Neutrophil (primary cell): ENCODE measurements around the gene CELF2.

ENCODE experiments used
- H3K27ac ChIP-seq: fragments of 200-600 bp; sonication (generic); 2 replicates; pipeline ENCODE4 v1.5.1; 2016; ENCODE audit warnings: mild to moderate bottlenecking, moderate library complexity
- H3K27me3 ChIP-seq: fragments of 200-600 bp; sonication (generic); 2 replicates; pipeline ENCODE4 v1.6.0; 2016; ENCODE audit warnings: mild to moderate bottlenecking
- H3K36me3 ChIP-seq: fragments of 200-600 bp; sonication (generic); 2 replicates; pipeline ENCODE4 v1.5.1; 2017
- H3K4me1 ChIP-seq, 2 experiments: fragments of 200-600 bp in 1 of 2; sonication (generic) in 1 of 2; 1 replicate in 1 of 2; 2 replicates in 1 of 2; pipeline versions ENCODE4 v1.5.1 to v1.6.1; 2013 to 2016; ENCODE audit warnings: low read depth in 1 of 2, low read length in 1 of 2, mild to moderate bottlenecking in 1 of 2, moderate library complexity in 1 of 2; ENCODE audit not compliant: control insufficient read depth in 1 of 2, insufficient read depth in 1 of 2
- H3K4me3 ChIP-seq, 2 experiments: fragments of 200-600 bp in 1 of 2; sonication (generic) in 1 of 2; 1 replicate in 1 of 2; 2 replicates in 1 of 2; pipeline ENCODE4 v1.5.1; 2013 to 2016; ENCODE audit warnings: low read depth in 1 of 2, low read length in 1 of 2, mild to moderate bottlenecking in 1 of 2, moderate library complexity in 1 of 2
- H3K9me3 ChIP-seq: fragments of 200-600 bp; sonication (generic); 2 replicates; pipeline ENCODE4 v1.5.1; 2016
- TF ChIP-seq, protein P1 (sequence below): fragments of 200-600 bp; sonication (generic); IDR thresholded peaks from 2 replicates; pipeline ENCODE4 v1.5.1; 2016; ENCODE audit warnings: antibody characterized with exemption

Gene CELF2

GRCh38 chr10:11286261-11286852 lies 268.7 kb downstream of the CELF2 start:
- Histone ChIP-seq H3K27ac (peak overlapping the region; percentile 72), H3K4me3 (no peak overlapping the region)
- TF ChIP-seq, protein P1, sequence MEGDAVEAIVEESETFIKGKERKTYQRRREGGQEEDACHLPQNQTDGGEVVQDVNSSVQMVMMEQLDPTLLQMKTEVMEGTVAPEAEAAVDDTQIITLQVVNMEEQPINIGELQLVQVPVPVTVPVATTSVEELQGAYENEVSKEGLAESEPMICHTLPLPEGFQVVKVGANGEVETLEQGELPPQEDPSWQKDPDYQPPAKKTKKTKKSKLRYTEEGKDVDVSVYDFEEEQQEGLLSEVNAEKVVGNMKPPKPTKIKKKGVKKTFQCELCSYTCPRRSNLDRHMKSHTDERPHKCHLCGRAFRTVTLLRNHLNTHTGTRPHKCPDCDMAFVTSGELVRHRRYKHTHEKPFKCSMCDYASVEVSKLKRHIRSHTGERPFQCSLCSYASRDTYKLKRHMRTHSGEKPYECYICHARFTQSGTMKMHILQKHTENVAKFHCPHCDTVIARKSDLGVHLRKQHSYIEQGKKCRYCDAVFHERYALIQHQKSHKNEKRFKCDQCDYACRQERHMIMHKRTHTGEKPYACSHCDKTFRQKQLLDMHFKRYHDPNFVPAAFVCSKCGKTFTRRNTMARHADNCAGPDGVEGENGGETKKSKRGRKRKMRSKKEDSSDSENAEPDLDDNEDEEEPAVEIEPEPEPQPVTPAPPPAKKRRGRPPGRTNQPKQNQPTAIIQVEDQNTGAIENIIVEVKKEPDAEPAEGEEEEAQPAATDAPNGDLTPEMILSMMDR: no peak

GRCh38 chr10:11288302-11288701 lies 270.6 kb downstream of the CELF2 start:
- TF ChIP-seq, protein P1: no peak
- Histone ChIP-seq H3K4me3 (no peak overlapping the region), H3K27me3 (no peaks in the 10 kb centered on the region), H3K36me3 (peaks cover 94% of the 10 kb centered on the region), H3K9me3 (no peaks in the 10 kb centered on the region), H3K4me1 (peaks cover 40 to 41% of the 10 kb centered on the region in 2 experiments), H3K27ac (peak overlapping the region; percentile 72)

More at GRCh38 chr10:11286261-11286852, 268.7 kb downstream of the CELF2 start:
- H3K36me3 ChIP-seq: peaks cover 94% of the 10 kb centered on the region
- H3K27me3 ChIP-seq: no peaks in the 10 kb centered on the region
- no peaks in the 10 kb centered on the region for H3K9me3 ChIP-seq
- H3K4me1 ChIP-seq: peaks cover 43 to 45% of the 10 kb centered on the region in 2 experiments

DNA sequence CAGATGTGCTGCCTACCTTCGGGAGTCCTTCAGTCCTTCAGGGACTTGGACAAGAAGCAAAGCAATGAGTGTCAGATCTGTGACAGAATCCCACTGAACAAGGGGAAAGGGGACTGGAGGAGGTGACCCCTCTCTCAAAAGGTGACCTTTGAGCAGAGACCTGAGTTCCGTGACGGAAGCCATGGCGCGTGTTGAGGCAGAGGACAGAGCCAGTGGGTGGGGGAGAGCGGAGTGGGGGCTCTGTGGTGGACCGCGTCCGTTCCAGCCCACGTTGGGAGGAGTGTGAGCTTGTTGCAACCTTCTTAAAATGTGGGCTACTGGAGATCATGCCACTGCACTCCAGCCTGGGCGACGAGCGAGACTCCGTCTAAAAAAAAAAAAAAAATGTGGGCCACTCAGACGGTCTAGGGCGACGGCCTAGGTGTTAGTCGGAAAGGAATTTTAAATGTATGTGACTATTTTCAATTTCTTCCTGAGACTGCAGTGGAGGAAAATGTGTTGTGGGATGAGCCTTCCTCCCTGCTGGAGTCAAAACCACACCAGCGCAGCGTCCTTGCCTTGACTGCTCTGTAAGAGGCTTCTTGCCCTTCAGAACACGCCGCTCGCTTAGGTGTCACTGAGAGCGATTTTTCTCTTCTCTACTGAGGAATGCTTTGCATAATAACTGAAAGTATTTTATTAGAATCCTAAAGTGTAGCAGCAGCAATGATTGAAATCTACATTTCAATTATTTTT lies 272.7 kb downstream of the CELF2 start:
- Histone ChIP-seq H3K36me3 (peaks cover 100% of the 10 kb centered on the region), H3K9me3 (no peaks in the 10 kb centered on the region)
- TF ChIP-seq, protein P1: no peak

GRCh38 chr10:11292576-11293302 lies 275.1 kb downstream of the CELF2 start:
- H3K36me3 ChIP-seq: peaks cover 100% of the 10 kb centered on the region
- H3K9me3 ChIP-seq: no peaks in the 10 kb centered on the region
- peaks cover 11 to 15% of the 10 kb centered on the region in 2 experiments for H3K4me1 ChIP-seq
- no peak overlapping the region for H3K27ac ChIP-seq
- TF ChIP-seq, protein P1: no peak
- H3K27me3 ChIP-seq: no peaks in the 10 kb centered on the region
- H3K4me3 ChIP-seq: no peak overlapping the region

More for the DNA sequence above, 272.7 kb downstream of the CELF2 start:
- H3K4me1 ChIP-seq: peaks cover 30 to 35% of the 10 kb centered on the region in 2 experiments
- H3K27ac ChIP-seq: no peak overlapping the region
- no peak overlapping the region for H3K4me3 ChIP-seq
- H3K27me3 ChIP-seq: no peaks in the 10 kb centered on the region

GRCh38 chr10:11293332-11293731 lies 275.7 kb downstream of the CELF2 start:
- no peak overlapping the region for H3K4me3 ChIP-seq
- TF ChIP-seq, protein P1: no peak
- no peaks in the 10 kb centered on the region for H3K27me3 ChIP-seq
- no peaks in the 10 kb centered on the region for H3K9me3 ChIP-seq
- peaks cover 100% of the 10 kb centered on the region for H3K36me3 ChIP-seq
- H3K27ac ChIP-seq: no peak overlapping the region
- peaks cover 11 to 15% of the 10 kb centered on the region in 2 experiments for H3K4me1 ChIP-seq
